ACC112 (cell line): ENCODE data around the gene DTX4.

Experiments
- H2AFZ ChIP-seq: fragments of 200-600 bp; sonication (generic); one replicate; pipeline ENCODE4 v1.6.0; 2017; ENCODE audit warnings: antibody characterized with exemption, low read length; ENCODE audit not compliant: unreplicated experiment
- H3K27ac ChIP-seq: fragments of 200-600 bp; sonication (generic); 2 replicates; pipeline ENCODE4 v1.5.1; 2014; ENCODE audit warnings: low read depth, mild to moderate bottlenecking, antibody characterized with exemption, low read length, moderate library complexity
- H3K27me3 ChIP-seq: fragments of 200-600 bp; sonication (generic); 2 replicates; pipeline ENCODE4 v1.6.1; 2014; ENCODE audit warnings: mild to moderate bottlenecking, antibody characterized with exemption, low read length, moderate library complexity, mixed read lengths; ENCODE audit not compliant: insufficient read depth
- H3K36me3 ChIP-seq: fragments of 200-600 bp; sonication (generic); 2 replicates; pipeline ENCODE4 v1.6.1; 2016; ENCODE audit warnings: mild to moderate bottlenecking, antibody characterized with exemption, low read length, moderate library complexity, mixed read lengths; ENCODE audit not compliant: insufficient read depth
- H3K4me1 ChIP-seq: fragments of 200-600 bp; sonication (generic); one replicate; pipeline ENCODE4 v1.6.1; 2016; ENCODE audit warnings: low read length, mixed read lengths; ENCODE audit not compliant: insufficient read depth, unreplicated experiment, control insufficient read depth
- H3K4me3 ChIP-seq: fragments of 200-600 bp; sonication (generic); 2 replicates; pipeline ENCODE4 v1.5.1; 2014; ENCODE audit warnings: mild to moderate bottlenecking, low read depth, low read length
- H3K79me2 ChIP-seq: fragments of 200-600 bp; sonication (generic); one replicate; pipeline ENCODE4 v1.6.0; 2016; ENCODE audit warnings: low read length; ENCODE audit not compliant: control insufficient read depth, unreplicated experiment, insufficient read depth

The DTX4 gene

GRCh38 chr11:59144579-59145345, 27.2 kb upstream of the DTX4 start:
- H2AFZ ChIP-seq = peak overlapping the region; percentile 79
- H3K27ac ChIP-seq = peak overlapping the region; percentile 88
- H3K4me1 ChIP-seq = peaks cover 34% of the 10 kb centered on the region
- H3K4me3 ChIP-seq = peak overlapping the region; percentile 95
- peaks cover 55% of the 10 kb centered on the region for H3K79me2 ChIP-seq
- no peaks in the 10 kb centered on the region for H3K27me3 ChIP-seq
- peaks cover 22% of the 10 kb centered on the region for H3K36me3 ChIP-seq

- Histone ChIP-seq H3K27me3 (no peaks in the 10 kb centered on the region), H3K36me3 (peaks cover 24% of the 10 kb centered on the region), H3K4me3 (peak overlapping the region; percentile 95), H3K27ac (peak overlapping the region; percentile 88), H3K4me1 (peaks cover 34% of the 10 kb centered on the region), H3K79me2 (peaks cover 55% of the 10 kb centered on the region), H2AFZ (no peak overlapping the region)
These were observed 26.4 kb upstream of the DTX4 start for GRCh38 chr11:59145534-59145933.

- peaks cover 34% of the 10 kb centered on the region for H3K36me3 ChIP-seq
- H3K79me2 ChIP-seq = peaks cover 21% of the 10 kb centered on the region
- H3K27ac ChIP-seq = no peak overlapping the region
- no peak overlapping the region for H2AFZ ChIP-seq
- peaks cover 12% of the 10 kb centered on the region for H3K4me1 ChIP-seq
- no peak overlapping the region for H3K4me3 ChIP-seq
- no peaks in the 10 kb centered on the region for H3K27me3 ChIP-seq
These were observed 20.2 kb upstream of the DTX4 start for GRCh38 chr11:59151761-59152160.

- Histone ChIP-seq H3K4me1 (peaks cover 5% of the 10 kb centered on the region), H2AFZ (no peak overlapping the region), H3K27me3 (no peaks in the 10 kb centered on the region), H3K79me2 (peaks cover 14% of the 10 kb centered on the region), H3K4me3 (no peak overlapping the region), H3K27ac (no peak overlapping the region), H3K36me3 (peaks cover 28% of the 10 kb centered on the region)
These were observed 19.5 kb upstream of the DTX4 start for GRCh38 chr11:59152312-59152951.

GRCh38 chr11:59154610-59155009, 17.3 kb upstream of the DTX4 start:
- no peak overlapping the region for H3K27ac ChIP-seq
- peaks cover 16% of the 10 kb centered on the region; the same call in 1 of the 2 replicates for H3K36me3 ChIP-seq
- H3K4me3 ChIP-seq = no peak overlapping the region
- H3K4me1 ChIP-seq = peaks cover 4% of the 10 kb centered on the region
- H3K27me3 ChIP-seq = no peaks in the 10 kb centered on the region
- H3K79me2 ChIP-seq = no peaks in the 10 kb centered on the region
- H2AFZ ChIP-seq = no peak overlapping the region

GRCh38 chr11:59157433-59157832, 14.5 kb upstream of the DTX4 start:
- H3K4me3 ChIP-seq = no peak overlapping the region
- H2AFZ ChIP-seq = no peak overlapping the region
- no peaks in the 10 kb centered on the region for H3K79me2 ChIP-seq
- H3K4me1 ChIP-seq = peaks cover 4% of the 10 kb centered on the region
- peaks cover 3% of the 10 kb centered on the region; the same call in 1 of the 2 replicates for H3K36me3 ChIP-seq
- H3K27me3 ChIP-seq = peaks cover 12% of the 10 kb centered on the region
- H3K27ac ChIP-seq = no peak overlapping the region

- no peaks in the 10 kb centered on the region for H3K36me3 ChIP-seq
- peak overlapping the region; percentile 78 for H2AFZ ChIP-seq
- no peak overlapping the region for H3K27ac ChIP-seq
- peaks cover 20% of the 10 kb centered on the region for H3K27me3 ChIP-seq
- H3K4me3 ChIP-seq = peak overlapping the region; percentile 46
- H3K79me2 ChIP-seq = no peaks in the 10 kb centered on the region
- H3K4me1 ChIP-seq = peaks cover 4% of the 10 kb centered on the region
These were observed 13.5 kb upstream of the DTX4 start for GRCh38 chr11:59158206-59159068.

- Histone ChIP-seq H3K79me2 (no peaks in the 10 kb centered on the region), H3K27me3 (peaks cover 44% of the 10 kb centered on the region), H3K4me3 (no peak overlapping the region), H3K4me1 (no peaks in the 10 kb centered on the region), H3K36me3 (no peaks in the 10 kb centered on the region), H3K27ac (no peak overlapping the region), H2AFZ (no peak overlapping the region)
These were observed 7.9 kb upstream of the DTX4 start for GRCh38 chr11:59164028-59164427.

- H3K79me2 ChIP-seq = no peaks in the 10 kb centered on the region
- H3K27me3 ChIP-seq = peaks cover 26% of the 10 kb centered on the region
- peak overlapping the region; percentile 86 for H3K4me3 ChIP-seq
- no peaks in the 10 kb centered on the region for H3K36me3 ChIP-seq
- peak overlapping the region; percentile 99 for H2AFZ ChIP-seq
- H3K4me1 ChIP-seq = peaks cover 7% of the 10 kb centered on the region
- no peak overlapping the region for H3K27ac ChIP-seq
These were observed 580 bp downstream of the DTX4 start for GRCh38 chr11:59172345-59173079.
